Measurements from ENCODE around the gene IL1RAPL1. TPM values are rescaled to one million over a fixed set of nuclear protein-coding genes. Genes with fewer than 3 reads are reported as not detected.

IL1RAPL1 gene
- total RNA-seq, 2 experiments from 2014 or later = not detected

DNA sequence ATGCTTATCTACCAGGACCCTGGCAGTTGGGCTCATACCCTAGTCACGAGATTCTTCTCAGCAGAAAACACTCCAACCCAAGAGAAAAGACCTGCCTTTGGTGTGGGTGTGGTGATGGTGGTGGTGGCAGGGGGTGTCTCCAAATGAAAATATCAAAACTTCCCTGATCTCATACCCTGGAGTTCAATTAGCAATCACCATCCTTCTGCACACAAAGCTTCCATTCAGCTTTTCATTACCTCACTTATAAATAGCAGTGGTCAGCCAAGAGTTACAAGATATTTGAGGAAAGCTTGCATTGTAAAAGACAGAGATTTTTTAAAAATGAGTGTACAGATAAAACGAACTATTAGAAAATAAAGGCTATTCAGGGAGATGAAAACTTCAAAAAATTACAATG, 1047.3 kb downstream of the IL1RAPL1 start:
- DNase-seq (no peak), ATAC-seq (ENCODE audit: poor library complexity) (no peak)
- Histone ChIP-seq H3K27ac (ENCODE audit: low read depth in 1 of 2, low read length in 2 of 2) (no peak overlapping the region), H3K9me3 (ENCODE audit: control insufficient read depth in 1 of 2, insufficient read depth in 1 of 2, low read length in 2 of 2) (no peaks in the 10 kb centered on the region), H3K27me3 (ENCODE audit: control insufficient read depth in 1 of 2, insufficient read depth in 2 of 2, low read length in 2 of 2) (no peaks in the 10 kb centered on the region), H3K36me3 (ENCODE audit: insufficient read depth, low read length) (no peaks in the 10 kb centered on the region), H3K4me1 (ENCODE audit: insufficient read depth, low read length) (no peaks in the 10 kb centered on the region), H3K4me3 (ENCODE audit: low read length) (no peak overlapping the region)
- no peaks in the 10 kb centered on the region for H3K9me3 Mint-ChIP-seq
- ChIA-PET CTCF (no interaction called here), POLR2A (no interaction called here)
- TF ChIP-seq, protein P1, sequence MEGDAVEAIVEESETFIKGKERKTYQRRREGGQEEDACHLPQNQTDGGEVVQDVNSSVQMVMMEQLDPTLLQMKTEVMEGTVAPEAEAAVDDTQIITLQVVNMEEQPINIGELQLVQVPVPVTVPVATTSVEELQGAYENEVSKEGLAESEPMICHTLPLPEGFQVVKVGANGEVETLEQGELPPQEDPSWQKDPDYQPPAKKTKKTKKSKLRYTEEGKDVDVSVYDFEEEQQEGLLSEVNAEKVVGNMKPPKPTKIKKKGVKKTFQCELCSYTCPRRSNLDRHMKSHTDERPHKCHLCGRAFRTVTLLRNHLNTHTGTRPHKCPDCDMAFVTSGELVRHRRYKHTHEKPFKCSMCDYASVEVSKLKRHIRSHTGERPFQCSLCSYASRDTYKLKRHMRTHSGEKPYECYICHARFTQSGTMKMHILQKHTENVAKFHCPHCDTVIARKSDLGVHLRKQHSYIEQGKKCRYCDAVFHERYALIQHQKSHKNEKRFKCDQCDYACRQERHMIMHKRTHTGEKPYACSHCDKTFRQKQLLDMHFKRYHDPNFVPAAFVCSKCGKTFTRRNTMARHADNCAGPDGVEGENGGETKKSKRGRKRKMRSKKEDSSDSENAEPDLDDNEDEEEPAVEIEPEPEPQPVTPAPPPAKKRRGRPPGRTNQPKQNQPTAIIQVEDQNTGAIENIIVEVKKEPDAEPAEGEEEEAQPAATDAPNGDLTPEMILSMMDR (IDR thresholded peaks at IDR 0.05) = no peak
- H3K36me3 Mint-ChIP-seq (ENCODE audit: low read depth) = no peaks in the 10 kb centered on the region
- H3K4me1 Mint-ChIP-seq (ENCODE audit: low read depth) = no peaks in the 10 kb centered on the region
- no peak overlapping the region for H3K27ac Mint-ChIP-seq
- H3K4me3 Mint-ChIP-seq = no peak overlapping the region
- intact Hi-C loops (cut with DNase I, micrococcal nuclease) = no loop called here
- no peaks in the 10 kb centered on the region for H3K27me3 Mint-ChIP-seq

DNA sequence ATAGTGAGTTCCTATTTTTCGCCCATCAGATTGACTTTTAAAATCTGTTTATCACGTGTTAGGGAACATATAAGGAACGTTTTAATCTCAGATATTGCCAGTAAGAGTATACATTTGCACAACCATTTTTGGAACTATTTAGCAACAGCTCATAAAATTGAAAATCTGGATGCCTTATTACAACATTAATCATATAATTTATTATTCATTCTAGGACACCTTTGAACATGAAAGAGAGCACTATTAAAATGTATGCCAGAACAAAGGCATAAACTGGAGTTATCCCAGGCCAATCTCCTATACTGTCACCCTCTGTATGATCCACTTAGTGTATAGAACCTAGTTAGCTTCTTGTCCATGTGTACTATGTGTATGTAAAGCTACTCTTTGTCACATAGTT, 1049.1 kb downstream of the IL1RAPL1 start:
- intact Hi-C loops (cut with DNase I, micrococcal nuclease) = no loop called here
- no peak overlapping the region for H3K27ac Mint-ChIP-seq
- no peak for ATAC-seq (ENCODE audit: poor library complexity)
- no peaks in the 10 kb centered on the region for H3K4me1 Mint-ChIP-seq (ENCODE audit: low read depth)
- TF ChIP-seq, protein P1 (IDR thresholded peaks at IDR 0.05) = no peak
- H3K9me3 ChIP-seq (ENCODE audit: control insufficient read depth in 1 of 2, insufficient read depth in 1 of 2, low read length in 2 of 2) = no peaks in the 10 kb centered on the region
- no peaks in the 10 kb centered on the region for H3K4me1 ChIP-seq (ENCODE audit: insufficient read depth, low read length)
- DNase-seq = no peak
- peaks cover 3% of the 10 kb centered on the region for H3K9me3 Mint-ChIP-seq
- no peaks in the 10 kb centered on the region for H3K27me3 ChIP-seq (ENCODE audit: control insufficient read depth in 1 of 2, insufficient read depth in 2 of 2, low read length in 2 of 2)
- POLR2A ChIA-PET = no interaction called here
- CTCF ChIA-PET = no interaction called here
- no peak overlapping the region for H3K27ac ChIP-seq (ENCODE audit: low read depth in 1 of 2, low read length in 2 of 2)
- no peaks in the 10 kb centered on the region for H3K36me3 ChIP-seq (ENCODE audit: insufficient read depth, low read length)
- no peak overlapping the region for H3K4me3 Mint-ChIP-seq
- H3K4me3 ChIP-seq (ENCODE audit: low read length) = no peak overlapping the region
- no peaks in the 10 kb centered on the region for H3K27me3 Mint-ChIP-seq
- H3K36me3 Mint-ChIP-seq (ENCODE audit: low read depth) = no peaks in the 10 kb centered on the region

DNA sequence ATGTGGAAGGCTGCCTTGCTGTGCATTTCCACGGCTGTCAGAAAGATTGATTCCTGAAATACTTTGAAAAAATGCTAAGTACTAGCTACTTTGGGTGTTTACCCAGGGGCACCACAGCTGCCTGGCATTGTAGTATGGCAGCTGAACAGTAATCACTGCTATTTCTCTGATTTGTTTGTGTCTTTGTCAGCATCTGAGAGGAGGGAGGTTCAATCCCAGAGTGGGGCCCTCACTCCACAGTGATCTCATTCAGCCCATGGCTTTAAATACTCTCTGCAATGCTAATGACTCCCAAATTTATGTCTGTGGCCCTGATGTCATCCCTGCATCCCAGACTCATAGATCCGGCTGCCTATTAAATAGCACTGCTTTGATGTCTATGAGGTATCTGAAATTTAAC, 1052.9 kb downstream of the IL1RAPL1 start:
- CTCF ChIA-PET = no interaction called here
- no peaks in the 10 kb centered on the region for H3K9me3 ChIP-seq (ENCODE audit: control insufficient read depth in 1 of 2, insufficient read depth in 1 of 2, low read length in 2 of 2)
- Mint-ChIP-seq H3K27me3 (no peaks in the 10 kb centered on the region), H3K4me1 (ENCODE audit: low read depth) (no peaks in the 10 kb centered on the region), H3K27ac (no peak overlapping the region), H3K9me3 (peaks cover 3% of the 10 kb centered on the region), H3K36me3 (ENCODE audit: low read depth) (no peaks in the 10 kb centered on the region), H3K4me3 (no peak overlapping the region)
- DNase-seq (no peak), ATAC-seq (ENCODE audit: poor library complexity) (no peak)
- no peak overlapping the region for H3K27ac ChIP-seq (ENCODE audit: low read depth in 1 of 2, low read length in 2 of 2)
- H3K4me1 ChIP-seq (ENCODE audit: insufficient read depth, low read length) = no peaks in the 10 kb centered on the region
- no peak overlapping the region for H3K4me3 ChIP-seq (ENCODE audit: low read length)
- TF ChIP-seq, protein P1 (IDR thresholded peaks at IDR 0.05) = no peak
- intact Hi-C loops (cut with DNase I, micrococcal nuclease) = no loop called here
- no peaks in the 10 kb centered on the region for H3K27me3 ChIP-seq (ENCODE audit: control insufficient read depth in 1 of 2, insufficient read depth in 2 of 2, low read length in 2 of 2)
- POLR2A ChIA-PET = no interaction called here
- H3K36me3 ChIP-seq (ENCODE audit: insufficient read depth, low read length) = no peaks in the 10 kb centered on the region

Data from CD4-positive, alpha-beta T cell (primary cell).